NCI-H1105 treated with DMSO at 0.1 percent for 48 hours (cell line): ENCODE results near the gene SMC4.

Experiments used
- DNase-seq: peaks from one replicate; lab custom pipeline; 2025; lab: John Stamatoyannopoulos, UW

SMC4 gene

DNA sequence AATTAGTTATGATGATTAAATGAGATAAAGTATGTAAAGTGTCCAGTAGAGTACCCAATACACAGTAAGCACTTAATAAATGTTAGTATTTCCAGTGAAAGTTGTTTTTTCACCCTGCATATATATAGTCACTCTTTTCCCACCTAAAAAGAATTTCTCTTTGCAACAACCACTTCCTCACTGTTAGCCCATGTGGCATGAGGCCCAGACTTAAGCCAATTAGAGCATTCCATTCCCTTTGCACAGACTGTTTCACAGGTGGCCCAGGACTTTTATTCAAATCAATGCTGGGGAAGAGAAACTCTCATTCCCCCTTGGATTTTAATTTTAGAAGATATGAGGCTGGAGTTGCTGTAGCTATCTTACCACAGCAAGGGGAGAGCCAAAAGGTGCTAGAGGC, 4.2 kb upstream of the SMC4 start:
- peak; percentile 38 for DNase-seq

DNA sequence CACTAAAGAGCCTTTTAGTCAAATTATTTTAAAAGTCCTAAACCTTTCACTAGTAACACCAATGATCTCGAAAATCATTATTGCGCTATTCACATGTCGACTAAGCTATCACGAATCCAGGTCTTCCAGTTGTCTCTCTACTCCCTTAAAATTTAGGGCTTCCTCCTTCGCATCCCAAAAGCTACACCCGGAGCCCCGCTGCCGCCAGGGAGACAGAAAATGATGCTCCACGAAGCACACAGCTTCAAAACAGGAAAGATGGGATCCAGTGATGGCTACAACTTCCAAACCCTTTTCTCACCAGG, 678 bp upstream of the SMC4 start:
- no peak for DNase-seq

DNA sequence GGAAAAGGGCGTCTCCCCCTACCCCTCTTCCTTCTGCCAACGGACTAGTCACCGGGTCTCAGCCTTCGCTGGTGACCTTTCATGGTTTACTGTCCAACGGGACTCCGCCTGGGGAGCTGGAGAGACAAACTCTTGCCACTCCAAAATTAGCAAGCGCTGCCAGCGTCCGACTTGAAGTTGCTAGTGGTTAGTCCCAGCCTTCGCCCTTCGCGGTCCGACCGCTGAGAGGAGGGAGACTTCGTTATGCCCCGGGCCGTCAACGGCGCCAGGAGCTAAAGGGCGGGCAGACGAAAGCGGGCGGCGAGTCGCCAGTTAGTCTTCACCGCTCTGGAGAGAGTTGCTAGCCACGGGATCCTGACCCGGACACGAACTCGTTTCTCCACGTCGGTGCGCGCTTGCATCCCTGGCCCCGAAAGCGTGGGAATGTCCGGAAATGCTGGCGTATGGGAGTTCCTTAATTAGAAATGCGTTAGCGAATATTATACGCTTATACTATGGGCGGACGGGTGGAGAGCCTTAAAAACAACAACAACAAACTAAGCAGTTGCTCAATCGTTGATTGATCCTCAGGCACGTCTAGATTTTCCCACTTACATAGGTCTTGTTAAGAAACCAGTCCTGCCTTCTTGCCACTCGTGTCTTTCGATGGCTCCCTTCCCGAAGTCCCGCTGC, 716 bp downstream of the SMC4 start:
- peak; percentile 72 for DNase-seq

DNA sequence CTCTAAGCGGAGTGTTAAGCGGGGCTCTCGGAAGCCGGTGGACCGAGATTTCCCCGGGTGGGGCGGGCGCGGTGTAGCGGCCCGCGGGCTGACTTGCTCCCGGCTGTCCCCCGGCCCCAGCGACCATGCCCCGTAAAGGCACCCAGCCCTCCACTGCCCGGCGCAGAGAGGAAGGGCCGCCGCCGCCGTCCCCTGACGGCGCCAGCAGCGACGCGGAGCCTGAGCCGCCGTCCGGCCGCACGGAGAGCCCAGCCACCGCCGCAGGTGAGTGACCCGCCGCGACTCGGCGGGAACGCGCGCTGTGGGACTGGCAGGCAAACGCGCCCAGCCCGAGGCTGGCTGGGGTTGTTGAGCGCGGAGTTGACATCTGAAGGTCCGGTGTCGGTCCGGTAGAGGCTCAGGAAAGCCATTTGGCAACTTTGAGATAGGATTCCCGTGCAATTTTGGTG, 1.3 kb downstream of the SMC4 start:
- peak; percentile 32 for DNase-seq

DNA sequence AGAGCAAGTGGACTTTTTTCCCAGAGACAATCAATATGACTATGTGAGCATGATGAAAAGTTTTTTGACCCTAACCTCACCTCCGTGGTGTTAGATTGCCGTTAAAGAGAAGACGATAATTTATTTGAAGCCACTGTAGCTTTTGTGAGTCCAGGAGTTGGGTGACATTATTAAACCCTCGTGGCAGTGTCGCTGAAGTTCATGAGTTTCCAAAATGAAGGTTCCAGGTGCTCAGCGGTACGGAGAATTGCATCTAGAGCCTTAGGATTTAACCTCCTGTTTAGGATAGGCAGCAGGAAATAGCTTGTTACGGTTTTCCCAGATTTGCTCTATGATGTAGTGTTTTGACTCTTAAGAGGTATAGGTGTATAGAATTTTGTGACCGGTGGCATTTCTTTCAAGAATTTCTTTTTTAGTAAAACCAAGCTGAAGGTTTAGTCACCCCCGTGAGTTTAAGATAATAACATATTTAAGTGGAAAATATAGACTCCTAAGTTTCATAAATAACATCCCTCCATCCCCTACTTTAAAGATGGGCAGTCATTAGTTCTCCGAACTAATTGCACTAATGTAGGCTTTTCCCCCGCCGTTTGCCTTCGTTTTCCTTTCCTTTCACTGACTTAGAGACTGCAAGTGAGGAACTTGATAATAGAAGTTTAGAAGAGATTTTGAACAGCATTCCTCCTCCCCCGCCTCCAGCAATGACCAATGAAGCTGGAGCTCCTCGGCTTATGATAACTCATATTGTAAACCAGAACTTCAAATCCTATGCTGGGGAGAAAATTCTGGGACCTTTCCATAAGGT, 2.0 kb downstream of the SMC4 start:
- DNase-seq, result peak; percentile 49

DNA sequence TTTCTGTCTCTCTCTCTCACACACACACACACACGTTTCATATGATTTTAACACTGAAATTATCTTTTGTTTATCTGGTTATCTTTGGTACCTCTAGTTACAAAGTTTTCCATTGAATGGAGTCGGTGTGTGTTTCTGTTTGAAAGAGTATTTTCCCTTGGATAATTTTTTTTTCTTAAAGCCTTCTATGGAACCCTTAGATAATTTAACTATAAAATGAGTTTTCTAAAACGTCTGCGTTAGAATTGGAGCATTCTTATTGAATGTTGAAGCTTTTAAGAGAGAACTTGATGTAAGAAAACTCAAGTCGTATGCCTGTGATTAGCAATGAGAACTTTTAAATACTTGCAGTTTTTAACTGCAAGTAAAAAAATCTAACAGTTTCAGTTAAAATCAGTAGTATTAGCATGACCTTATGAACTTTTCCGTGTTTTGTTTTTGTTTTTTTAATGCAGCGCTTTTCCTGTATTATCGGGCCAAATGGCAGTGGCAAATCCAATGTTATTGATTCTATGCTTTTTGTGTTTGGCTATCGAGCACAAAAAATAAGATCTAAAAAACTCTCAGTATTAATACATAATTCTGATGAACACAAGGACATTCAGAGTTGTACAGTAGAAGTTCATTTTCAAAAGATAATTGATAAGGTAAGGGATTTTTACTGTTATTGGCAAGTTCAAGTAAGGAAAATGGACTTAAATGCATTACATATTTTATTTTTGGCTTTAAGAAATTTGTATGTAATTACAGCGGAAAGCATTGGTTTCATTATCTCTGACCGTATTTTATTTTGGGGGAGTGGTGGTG, 3.0 kb downstream of the SMC4 start:
- no peak for DNase-seq

DNA sequence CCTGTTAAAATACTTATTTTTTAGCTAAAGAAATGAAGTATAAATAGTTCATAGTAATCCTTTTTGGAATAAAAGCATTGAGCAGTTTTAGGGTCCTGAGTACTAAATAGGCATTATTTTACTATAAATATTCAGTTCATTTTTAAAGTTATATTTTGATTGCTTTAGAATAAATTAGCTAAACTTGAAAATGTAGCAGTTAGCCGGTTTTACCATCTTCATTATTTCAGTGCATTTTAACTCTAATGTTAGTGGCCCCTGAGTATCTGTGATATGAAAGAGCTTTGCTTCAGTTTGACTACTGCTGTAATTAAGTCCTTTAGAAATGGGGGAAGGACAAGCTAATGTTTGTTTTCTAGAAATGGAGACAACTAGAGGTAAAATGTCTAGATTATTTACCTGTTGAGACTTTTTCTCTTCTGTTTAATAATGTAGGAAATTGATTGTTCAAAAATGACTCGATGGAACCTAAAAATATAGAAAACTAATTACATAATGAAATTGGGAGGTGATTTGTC, 3.6 kb downstream of the SMC4 start:
- peak; percentile 62 for DNase-seq

DNA sequence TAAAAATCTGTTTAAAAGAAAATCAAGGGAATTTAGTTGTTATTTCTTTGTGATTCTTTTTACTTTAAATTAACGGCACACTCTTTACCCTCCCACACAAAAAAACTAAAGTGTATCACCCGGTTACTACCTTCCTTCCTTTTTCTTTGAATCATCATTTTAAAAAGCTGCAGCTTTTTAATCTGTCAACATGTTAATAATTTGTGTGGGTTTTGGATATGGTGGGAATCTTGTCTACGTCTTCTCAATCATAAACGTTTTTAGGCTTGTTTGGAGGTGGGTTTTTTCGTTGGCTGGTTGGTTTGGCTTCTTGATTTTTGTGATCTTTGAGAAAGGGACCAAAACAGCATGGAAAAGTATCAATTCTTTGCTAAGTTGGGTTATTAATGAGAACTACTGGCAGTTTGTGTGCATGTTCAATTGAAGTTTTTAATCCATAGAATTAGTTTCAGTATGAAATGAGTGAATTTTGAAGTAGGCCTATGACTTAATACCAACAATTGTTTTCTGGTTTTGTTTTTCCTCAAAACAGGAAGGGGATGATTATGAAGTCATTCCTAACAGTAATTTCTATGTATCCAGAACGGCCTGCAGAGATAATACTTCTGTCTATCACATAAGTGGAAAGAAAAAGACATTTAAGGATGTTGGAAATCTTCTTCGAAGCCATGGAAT, 4.5 kb downstream of the SMC4 start:
- DNase-seq, result no peak

DNA sequence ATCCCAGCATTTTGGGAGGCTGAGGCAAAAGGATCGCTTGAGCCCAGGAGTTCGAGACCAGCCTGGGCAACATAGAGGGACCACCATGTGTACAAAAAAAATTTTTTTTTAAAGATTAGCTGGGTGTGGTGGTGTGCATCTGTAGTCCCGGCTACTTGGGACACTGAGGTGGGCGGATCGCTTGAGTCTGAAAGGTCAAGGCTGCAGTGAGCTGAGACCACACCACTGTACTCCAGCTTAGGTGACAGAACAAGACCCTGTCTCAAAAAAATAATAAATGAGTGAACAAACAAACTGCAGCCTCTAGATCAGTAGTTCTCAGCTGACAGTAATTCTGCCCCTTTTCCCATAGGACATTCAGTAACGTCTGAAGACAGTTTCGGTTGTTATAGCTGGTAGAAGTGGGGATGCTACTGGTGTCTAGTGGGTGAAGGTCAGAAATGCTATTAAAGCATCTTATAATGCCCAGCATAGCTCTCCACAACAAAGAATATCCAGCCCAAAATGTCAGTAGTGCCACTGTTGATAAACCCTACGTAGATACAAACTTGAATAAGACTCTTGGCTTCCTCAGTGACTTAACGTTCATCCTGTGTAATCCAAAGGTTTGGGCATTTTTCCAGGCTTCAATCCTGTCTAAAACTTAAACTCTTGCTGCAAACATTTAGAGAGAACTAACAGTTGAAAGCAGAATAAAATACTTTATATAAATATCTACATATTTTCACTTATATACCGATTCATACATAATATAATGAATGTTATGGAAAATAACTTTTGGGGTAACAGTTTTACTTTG, 10.6 kb downstream of the SMC4 start:
- no peak for DNase-seq

DNA sequence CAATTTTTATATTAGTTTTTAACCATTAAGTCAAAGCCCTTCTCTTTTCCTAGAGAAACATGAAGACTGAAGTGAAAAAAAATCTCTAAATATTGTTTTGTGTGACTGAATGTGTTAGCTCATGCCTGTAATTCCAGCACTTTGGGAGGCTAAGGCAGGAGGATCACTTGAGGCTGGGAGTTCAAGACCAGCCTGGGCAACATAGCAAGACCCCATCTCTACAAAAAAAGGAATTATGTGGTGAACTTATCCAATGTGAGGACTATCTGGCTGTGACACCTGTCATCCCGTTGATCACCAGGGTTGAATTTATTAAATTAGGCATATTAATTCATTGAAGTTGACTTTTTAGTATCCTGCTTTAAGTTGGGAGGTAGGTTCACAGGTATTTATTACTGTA, 13.0 kb downstream of the SMC4 start:
- no peak for DNase-seq

DNA sequence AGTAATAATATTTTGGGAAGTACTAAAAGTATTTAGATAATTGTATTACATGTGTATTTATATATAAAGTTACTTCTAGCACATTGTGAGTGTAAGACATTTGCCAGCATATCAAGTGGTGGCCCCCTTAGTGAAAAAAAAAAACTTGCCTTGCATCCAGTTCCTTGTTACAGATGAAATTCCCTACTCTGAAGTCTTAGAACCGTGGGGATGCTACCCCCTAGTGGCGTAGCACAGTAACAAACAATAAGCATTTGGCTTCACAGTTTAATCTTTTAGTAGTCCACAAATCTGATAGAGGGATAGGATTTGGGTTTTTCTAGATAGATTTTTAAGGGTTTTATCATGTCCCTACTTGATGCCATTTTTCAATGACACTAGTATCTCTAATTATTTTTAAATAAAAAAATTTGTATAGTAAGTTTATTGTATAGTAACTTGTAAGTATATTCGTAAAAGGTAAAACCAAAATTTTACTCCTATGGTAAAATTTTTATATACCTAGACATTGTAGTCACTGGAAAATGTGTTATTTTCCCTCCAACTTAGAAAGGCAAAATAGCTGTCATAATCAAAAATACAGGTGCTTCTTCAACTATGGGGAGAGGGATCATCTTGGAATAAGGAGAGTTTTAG, 14.3 kb downstream of the SMC4 start:
- peak; percentile 83 for DNase-seq

DNA sequence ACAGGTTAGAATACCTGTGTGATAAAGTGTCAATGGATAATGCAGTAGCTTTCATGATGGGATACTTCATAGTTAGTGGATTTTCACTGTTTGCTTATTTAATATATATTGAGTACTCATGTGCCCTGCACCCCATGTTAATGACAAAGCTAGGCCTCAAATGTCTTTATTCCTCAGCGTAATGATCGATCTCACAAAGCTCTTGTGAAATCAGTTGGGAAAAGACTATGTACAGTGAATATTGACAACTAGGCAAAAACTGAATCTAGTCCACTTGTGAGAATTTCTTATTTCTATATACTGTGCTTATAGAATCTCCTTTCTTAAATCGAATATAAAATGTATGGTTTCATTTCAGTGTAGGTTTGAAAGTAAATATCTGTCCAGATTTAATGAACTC, 17.9 kb downstream of the SMC4 start:
- no peak for DNase-seq

DNA sequence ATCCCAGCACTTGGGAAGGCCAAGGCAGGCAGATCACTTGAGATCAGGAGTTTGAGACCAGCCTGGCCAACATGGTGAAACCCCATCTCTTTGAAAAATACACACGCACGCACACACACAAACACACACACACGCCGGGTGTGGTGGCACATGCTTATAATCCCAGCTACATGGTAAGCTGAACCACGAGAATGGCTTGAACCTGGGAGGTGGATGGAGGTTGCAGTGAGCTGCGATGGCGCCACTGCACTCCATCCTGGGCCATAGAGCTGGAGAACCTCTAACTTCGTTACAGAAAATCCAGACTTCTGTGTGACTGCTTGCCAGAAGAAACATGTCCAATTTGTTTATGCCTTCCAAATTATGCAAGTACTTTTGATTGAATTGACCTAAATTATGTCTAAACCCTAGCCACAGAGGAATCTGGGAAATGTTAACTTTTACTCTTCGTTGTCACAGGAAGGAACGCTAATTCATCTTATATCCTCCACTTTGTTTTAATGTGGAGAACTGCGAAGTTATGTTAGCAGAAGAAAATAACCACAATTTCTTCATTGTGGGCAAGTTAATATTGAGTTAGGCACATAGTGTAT, 28.5 kb downstream of the SMC4 start:
- DNase-seq, result no peak

DNA sequence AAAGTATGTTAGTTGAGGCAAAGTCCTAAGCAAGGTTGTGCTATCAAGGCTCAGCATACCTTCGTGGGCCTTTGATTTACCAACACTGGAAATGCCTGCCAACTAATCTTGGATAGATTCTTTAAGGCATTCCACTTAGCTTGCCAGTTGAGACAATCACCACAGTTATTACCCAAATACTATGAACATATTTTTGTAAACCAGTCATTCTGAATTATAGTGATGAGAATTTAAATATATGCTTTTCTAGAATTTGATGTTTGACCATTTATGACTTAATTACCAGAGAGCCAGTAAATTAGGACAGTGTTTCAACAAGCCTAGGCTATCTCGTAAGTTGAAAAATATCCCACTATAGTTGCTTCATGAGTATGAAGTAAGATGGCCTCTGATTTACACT, 34.6 kb downstream of the SMC4 start:
- DNase-seq, result no peak

DNA sequence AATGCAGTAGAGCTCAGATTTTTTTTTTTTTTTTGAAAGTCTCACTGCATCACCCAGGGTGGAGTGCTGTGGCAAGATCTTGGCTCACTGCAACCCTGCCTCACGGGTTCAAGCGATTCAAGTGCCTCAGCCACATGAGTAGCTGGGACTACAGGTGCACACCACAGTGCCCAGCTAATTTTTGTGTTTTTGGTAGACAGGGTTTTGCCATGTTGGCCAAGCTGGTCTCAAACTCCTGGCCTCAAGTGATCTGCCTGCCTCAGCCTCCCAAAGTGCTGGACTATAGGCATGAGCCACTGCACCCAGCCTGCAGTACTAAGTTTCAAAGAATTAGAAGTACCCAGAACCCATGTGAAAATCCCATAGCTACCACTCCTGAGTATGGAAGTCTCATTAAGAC, 35.6 kb downstream of the SMC4 start:
- DNase-seq, result no peak

DNA sequence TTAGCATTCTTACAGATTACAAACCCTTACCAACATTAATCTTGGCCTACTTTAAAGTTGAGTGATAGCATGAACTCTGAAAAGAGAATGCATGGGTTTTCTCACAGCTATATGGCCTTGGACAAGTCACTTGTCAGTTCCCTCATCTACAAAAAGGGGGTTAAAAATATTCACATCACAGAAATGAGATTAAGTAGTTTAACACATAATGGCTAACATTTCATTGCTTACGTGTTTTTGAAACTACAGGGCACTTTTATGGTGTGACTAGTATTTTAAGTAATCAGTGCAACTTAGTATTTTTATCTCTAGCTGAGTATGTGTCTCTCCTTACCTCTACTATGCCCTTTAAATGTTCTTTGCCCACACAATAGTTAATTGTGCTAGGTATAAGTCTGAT, 36.3 kb downstream of the SMC4 start:
- no peak for DNase-seq

DNA sequence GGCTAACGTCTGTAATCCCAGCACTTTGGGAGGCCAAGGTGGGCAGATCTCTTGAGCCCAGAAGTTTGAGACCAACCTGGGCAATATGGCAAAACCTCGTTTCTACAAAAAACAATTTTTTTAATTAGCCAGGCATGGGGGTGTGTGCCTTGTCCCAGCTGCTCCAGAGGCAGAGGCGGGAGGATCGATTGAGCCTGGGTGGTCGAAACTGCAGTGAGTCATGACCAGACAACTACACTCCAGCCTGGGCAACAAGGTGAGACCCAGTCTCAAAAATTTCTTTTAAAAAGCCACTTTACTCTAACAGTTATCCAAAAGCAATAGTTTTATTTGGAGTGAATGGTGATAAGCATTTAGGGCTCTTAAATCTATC, 37.6 kb downstream of the SMC4 start:
- no peak for DNase-seq

DNA sequence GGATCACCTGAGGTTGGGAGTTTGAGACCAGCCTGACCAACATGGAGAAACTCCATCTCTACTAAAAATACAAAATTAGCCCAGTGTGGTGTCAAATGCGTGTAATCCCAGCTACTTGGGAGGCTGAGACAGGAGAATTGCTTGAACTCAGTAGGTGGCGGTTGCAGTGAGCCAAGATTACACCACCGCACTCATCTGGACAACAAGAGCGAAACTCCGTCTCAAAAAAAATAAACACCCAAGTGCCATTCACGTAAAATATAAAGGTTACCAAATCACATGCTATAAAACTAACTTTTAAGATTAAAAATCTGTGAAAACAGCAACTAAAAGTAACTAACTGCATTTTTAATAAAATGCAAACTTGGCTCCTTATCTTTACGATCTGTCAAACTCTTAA, 41.2 kb downstream of the SMC4 start:
- DNase-seq, result no peak

DNA sequence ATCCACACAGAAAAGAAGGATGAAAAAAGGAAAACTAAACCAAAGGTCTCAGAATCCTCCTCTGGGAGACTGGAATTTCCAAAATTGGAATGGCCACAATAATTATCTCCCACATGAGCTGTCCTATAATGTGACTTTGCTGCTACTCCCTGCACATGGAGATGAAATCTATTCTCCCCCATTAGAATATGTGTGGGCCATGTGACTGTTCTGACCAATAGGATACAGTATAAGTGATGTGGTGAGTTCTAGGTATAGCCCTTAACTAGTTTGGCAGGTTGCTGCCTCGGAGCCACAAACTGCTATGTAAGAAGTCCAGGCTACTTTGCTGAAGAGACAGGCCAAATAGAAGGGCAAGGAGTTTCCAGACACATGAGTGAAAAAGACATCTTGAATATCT, 45.0 kb downstream of the SMC4 start:
- no peak for DNase-seq

DNA sequence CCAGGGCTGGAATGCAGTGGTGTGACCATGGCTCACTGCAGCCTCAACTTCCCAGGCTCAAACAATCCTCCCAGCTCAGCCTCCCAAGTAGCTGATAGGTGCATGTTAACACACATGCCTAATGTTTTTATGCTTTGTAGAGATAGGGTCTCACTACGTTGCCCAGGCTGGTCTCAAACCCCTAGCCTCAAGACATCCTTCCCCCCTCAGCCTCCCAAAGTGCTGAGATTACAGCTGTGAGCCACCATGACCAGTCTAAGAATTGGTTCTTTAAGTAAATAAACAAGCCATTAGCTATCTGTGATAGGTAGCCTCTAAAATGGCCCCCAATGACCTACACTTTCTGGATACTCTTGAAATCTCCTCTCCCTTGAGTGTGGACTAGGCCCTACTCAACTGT, 46.4 kb downstream of the SMC4 start:
- DNase-seq, result no peak
